Measurements from ENCODE around the gene C2orf68. TPM values are rescaled to one million over a fixed set of nuclear protein-coding genes. Genes with fewer than 3 reads are reported as not detected.

The C2orf68 gene
- total and polyA plus RNA-seq, 9 of the 15 experiments (the other 6 are each of a cell fraction or from before 2014, with no cell fraction given): 22.1 to 50.0 (median 31.8) TPM

GRCh38 chr2:85611705-85612587 is at the start of gene C2orf68 (continued):
- TF ChIP-seq, protein P1, sequence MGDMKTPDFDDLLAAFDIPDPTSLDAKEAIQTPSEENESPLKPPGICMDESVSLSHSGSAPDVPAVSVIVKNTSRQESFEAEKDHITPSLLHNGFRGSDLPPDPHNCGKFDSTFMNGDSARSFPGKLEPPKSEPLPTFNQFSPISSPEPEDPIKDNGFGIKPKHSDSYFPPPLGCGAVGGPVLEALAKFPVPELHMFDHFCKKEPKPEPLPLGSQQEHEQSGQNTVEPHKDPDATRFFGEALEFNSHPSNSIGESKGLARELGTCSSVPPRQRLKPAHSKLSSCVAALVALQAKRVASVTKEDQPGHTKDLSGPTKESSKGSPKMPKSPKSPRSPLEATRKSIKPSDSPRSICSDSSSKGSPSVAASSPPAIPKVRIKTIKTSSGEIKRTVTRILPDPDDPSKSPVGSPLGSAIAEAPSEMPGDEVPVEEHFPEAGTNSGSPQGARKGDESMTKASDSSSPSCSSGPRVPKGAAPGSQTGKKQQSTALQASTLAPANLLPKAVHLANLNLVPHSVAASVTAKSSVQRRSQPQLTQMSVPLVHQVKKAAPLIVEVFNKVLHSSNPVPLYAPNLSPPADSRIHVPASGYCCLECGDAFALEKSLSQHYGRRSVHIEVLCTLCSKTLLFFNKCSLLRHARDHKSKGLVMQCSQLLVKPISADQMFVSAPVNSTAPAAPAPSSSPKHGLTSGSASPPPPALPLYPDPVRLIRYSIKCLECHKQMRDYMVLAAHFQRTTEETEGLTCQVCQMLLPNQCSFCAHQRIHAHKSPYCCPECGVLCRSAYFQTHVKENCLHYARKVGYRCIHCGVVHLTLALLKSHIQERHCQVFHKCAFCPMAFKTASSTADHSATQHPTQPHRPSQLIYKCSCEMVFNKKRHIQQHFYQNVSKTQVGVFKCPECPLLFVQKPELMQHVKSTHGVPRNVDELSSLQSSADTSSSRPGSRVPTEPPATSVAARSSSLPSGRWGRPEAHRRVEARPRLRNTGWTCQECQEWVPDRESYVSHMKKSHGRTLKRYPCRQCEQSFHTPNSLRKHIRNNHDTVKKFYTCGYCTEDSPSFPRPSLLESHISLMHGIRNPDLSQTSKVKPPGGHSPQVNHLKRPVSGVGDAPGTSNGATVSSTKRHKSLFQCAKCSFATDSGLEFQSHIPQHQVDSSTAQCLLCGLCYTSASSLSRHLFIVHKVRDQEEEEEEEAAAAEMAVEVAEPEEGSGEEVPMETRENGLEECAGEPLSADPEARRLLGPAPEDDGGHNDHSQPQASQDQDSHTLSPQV (IDR thresholded peaks at IDR 0.05): peak; percentile 83
- TF ChIP-seq PML (IDR thresholded peaks at IDR 0.05; ENCODE audit: low read length) (peak; percentile 81), TOE1 (IDR thresholded peaks at IDR 0.05; ENCODE audit: borderline replicate concordance) (peak; percentile 43; the same call in 1 of the 2 replicates), TOE1 (CRISPR knock-in tag; IDR thresholded peaks at IDR 0.05; ENCODE audit: borderline replicate concordance, low read depth) (no peak), FOXK2 (conservative IDR thresholded peaks at IDR 0.05 in 1 of 2, IDR thresholded peaks at IDR 0.05 in 1 of 2; ENCODE audit: low read depth in 2 of 2) (peak; percentile 42 to 45; a peak in 2 of 4 replicates), TBP (optimal IDR thresholded peaks at IDR 0.05; ENCODE audit: low read depth, low read length) (peak; percentile 91), FOXO4 (CRISPR knock-in tag; IDR thresholded peaks at IDR 0.05) (no peak), REST (IDR thresholded peaks at IDR 0.05; ENCODE audit: borderline replicate concordance) (no peak), REST (CRISPR knock-in tag; IDR thresholded peaks at IDR 0.05; ENCODE audit: low read depth) (no peak; the same call in 1 of the 2 replicates)
- TF ChIP-seq, protein P2, sequence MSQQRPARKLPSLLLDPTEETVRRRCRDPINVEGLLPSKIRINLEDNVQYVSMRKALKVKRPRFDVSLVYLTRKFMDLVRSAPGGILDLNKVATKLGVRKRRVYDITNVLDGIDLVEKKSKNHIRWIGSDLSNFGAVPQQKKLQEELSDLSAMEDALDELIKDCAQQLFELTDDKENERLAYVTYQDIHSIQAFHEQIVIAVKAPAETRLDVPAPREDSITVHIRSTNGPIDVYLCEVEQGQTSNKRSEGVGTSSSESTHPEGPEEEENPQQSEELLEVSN (IDR thresholded peaks at IDR 0.05; ENCODE audit: borderline replicate concordance in 1 of 2, extremely low read depth in 1 of 2, insufficient read depth in 1 of 2, insufficient read length in 1 of 2, low read depth in 1 of 2, low read length in 1 of 2, poor library complexity in 1 of 2, severe bottlenecking in 1 of 2): peak; percentile 89 to 91
